ENCODE measurements around the gene PLD6.

GRCh38 chr17:17216776-17217175 is 10.6 kb upstream of the PLD6 start:
- TF ChIP-seq CTCF (IDR thresholded peaks at IDR 0.05; ENCODE audit: low read depth, low read length), result no peak
- no peak for TF ChIP-seq POLR2A (IDR thresholded peaks at IDR 0.05; ENCODE audit: extremely low read depth, insufficient read length)
